Panc1 (cell line): ENCODE measurements around the gene STRADA. TPM values are rescaled to one million over a fixed set of nuclear protein-coding genes. Genes with fewer than 3 reads are reported as not detected.

ENCODE experiments used
- ATAC-seq: fragments of 200-7000 bp; cut with Tn5 transposase; 2 replicates; pipeline ENCODE4 v1.9.1; 2020; ENCODE audit warnings: mild to moderate bottlenecking, moderate library complexity
- BruUV-seq: library from RNA; stranded (reverse); fragments of 400-500 nt; replicated peaks from 2 replicates; lab custom pipeline; 2021; lab: Mats Ljungman, UMichigan
- CTCF ChIA-PET: fragments of 300-600 bp; sonication (Branson Sonifier 250); formaldehyde crosslinking; loops from one replicate; lab custom pipeline; 2022; ENCODE audit warnings: antibody characterized with exemption; lab: Charles Lee
- POLR2A ChIA-PET: fragments of 300-600 bp; sonication (Branson Sonifier 250); formaldehyde crosslinking; loops from one replicate; lab custom pipeline; 2022; ENCODE audit warnings: antibody characterized with exemption; lab: Charles Lee
- DNase-seq: peaks from one replicate; pipeline ENCODE4 v3.0.0-alpha.2; 2010; ENCODE audit warnings: low read depth, low spot score
- H3K27ac ChIP-seq: 2 replicates; pipeline ENCODE4 v1.5.1; 2011; ENCODE audit warnings: mild to moderate bottlenecking, low read length, inconsistent platforms
- H3K27me3 ChIP-seq: fragments of 200-500 bp; sonication (Bioruptor generic); 2 replicates; pipeline ENCODE4 v1.6.0; 2014; ENCODE audit warnings: low read length, inconsistent platforms; ENCODE audit not compliant: control insufficient read depth, insufficient read depth
- H3K36me3 ChIP-seq: fragments of 200-500 bp; sonication (Bioruptor generic); 2 replicates; pipeline ENCODE4 v1.5.1; 2014; ENCODE audit warnings: inconsistent platforms, mild to moderate bottlenecking, low read length, moderate library complexity; ENCODE audit not compliant: control insufficient read depth, insufficient read depth
- H3K4me1 ChIP-seq: 2 replicates; pipeline ENCODE4 v1.5.1; 2011; ENCODE audit warnings: inconsistent platforms, mild to moderate bottlenecking, low read length, moderate library complexity; ENCODE audit not compliant: control insufficient read depth, insufficient read depth
- H3K4me3 ChIP-seq, 2 experiments: 2 replicates each; pipeline ENCODE4 v1.5.1; 2011 to 2012; ENCODE audit warnings: low read depth in 2 of 2, low read length in 2 of 2, mild to moderate bottlenecking in 2 of 2, inconsistent platforms in 1 of 2, moderate library complexity in 1 of 2
- H3K9me3 ChIP-seq: fragments of 200-500 bp; sonication (Bioruptor generic); 2 replicates; pipeline ENCODE4 v1.5.1; 2014; ENCODE audit warnings: low read depth, mild to moderate bottlenecking, inconsistent platforms, low read length, moderate library complexity; ENCODE audit not compliant: control insufficient read depth, insufficient read depth
- CTCF ChIP-seq: fragments of 450-650 bp; IDR thresholded peaks from 2 replicates; pipeline ENCODE4 v1.5.1; 2017; ENCODE audit warnings: mild to moderate bottlenecking
- POLR2AphosphoS5 ChIP-seq: IDR thresholded peaks from 2 replicates; pipeline ENCODE4 v1.6.1; 2012; ENCODE audit warnings: mild to moderate bottlenecking, low read depth, low read length, moderate library complexity
- SIN3A ChIP-seq: IDR thresholded peaks from 2 replicates; pipeline ENCODE4 v1.6.1; 2012; ENCODE audit warnings: low read depth, mild to moderate bottlenecking, low read length, moderate library complexity, borderline replicate concordance; ENCODE audit not compliant: insufficient read depth
- TCF7L2 ChIP-seq: IDR thresholded peaks from 2 replicates; pipeline ENCODE4 v1.6.1; 2011; ENCODE audit warnings: mild to moderate bottlenecking, low read depth, low read length, inconsistent platforms
- in situ Hi-C: cut with HindIII; loops from 2 replicates; pipeline ENCODE4 v1.10.0; 2016; ENCODE audit warnings: low sequenced_read_pairs, low pct_unique_long_range_greater_than_20kb
- intact Hi-C: fragments of 100-400 bp; cut with micrococcal nuclease; formaldehyde crosslinking; loops from one replicate; pipeline ENCODE4 v1.10.0; 2022; ENCODE audit not compliant: unreplicated experiment
- total RNA-seq: library from RNA; stranded (reverse); gene quantifications from one replicate; pipeline ENCODE4 v1.2.1, GENCODE V29; 2021; ENCODE audit not compliant: unreplicated experiment
- TF ChIP-seq, protein P1 (sequence below), 2 experiments: IDR thresholded peaks; 2 replicates each; pipeline ENCODE4 v1.6.1; 2011 to 2012; ENCODE audit warnings: low read depth in 2 of 2, control low read depth in 1 of 2, low read length in 1 of 2, mild to moderate bottlenecking in 1 of 2, moderate library complexity in 1 of 2; ENCODE audit not compliant: insufficient read depth in 1 of 2

STRADA gene
- total RNA-seq, 1 experiment from 2014 or later = 26.0 TPM

- Histone ChIP-seq H3K36me3 (no peaks in the 10 kb centered on the region; the same call in 1 of the 2 replicates), H3K9me3 (no peaks in the 10 kb centered on the region), H3K27me3 (no peaks in the 10 kb centered on the region), H3K27ac (no peak overlapping the region), H3K4me1 (no peaks in the 10 kb centered on the region), H3K4me3 (no peak overlapping the region)
- CTCF ChIA-PET = no interaction called here
- intact Hi-C loops = no loop called here
- in situ Hi-C loops = no loop called here
- DNase-seq = no peak
- TF ChIP-seq CTCF (no peak), TCF7L2 (no peak), POLR2AphosphoS5 (no peak), SIN3A (no peak)
- TF ChIP-seq, protein P1, sequence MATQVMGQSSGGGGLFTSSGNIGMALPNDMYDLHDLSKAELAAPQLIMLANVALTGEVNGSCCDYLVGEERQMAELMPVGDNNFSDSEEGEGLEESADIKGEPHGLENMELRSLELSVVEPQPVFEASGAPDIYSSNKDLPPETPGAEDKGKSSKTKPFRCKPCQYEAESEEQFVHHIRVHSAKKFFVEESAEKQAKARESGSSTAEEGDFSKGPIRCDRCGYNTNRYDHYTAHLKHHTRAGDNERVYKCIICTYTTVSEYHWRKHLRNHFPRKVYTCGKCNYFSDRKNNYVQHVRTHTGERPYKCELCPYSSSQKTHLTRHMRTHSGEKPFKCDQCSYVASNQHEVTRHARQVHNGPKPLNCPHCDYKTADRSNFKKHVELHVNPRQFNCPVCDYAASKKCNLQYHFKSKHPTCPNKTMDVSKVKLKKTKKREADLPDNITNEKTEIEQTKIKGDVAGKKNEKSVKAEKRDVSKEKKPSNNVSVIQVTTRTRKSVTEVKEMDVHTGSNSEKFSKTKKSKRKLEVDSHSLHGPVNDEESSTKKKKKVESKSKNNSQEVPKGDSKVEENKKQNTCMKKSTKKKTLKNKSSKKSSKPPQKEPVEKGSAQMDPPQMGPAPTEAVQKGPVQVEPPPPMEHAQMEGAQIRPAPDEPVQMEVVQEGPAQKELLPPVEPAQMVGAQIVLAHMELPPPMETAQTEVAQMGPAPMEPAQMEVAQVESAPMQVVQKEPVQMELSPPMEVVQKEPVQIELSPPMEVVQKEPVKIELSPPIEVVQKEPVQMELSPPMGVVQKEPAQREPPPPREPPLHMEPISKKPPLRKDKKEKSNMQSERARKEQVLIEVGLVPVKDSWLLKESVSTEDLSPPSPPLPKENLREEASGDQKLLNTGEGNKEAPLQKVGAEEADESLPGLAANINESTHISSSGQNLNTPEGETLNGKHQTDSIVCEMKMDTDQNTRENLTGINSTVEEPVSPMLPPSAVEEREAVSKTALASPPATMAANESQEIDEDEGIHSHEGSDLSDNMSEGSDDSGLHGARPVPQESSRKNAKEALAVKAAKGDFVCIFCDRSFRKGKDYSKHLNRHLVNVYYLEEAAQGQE (IDR thresholded peaks at IDR 0.05; ENCODE audit: insufficient read depth in 1 of 2, low read depth in 2 of 2, low read length in 1 of 2) = no peak
- no peak for ATAC-seq
- POLR2A ChIA-PET = no interaction called here
- no TSS peak for BruUV-seq
Observed at GRCh38 chr17:63707151-63707550, 34.4 kb downstream of the STRADA start.

- in situ Hi-C loops (no loop called here), intact Hi-C loops (no loop called here)
- BruUV-seq = no TSS peak
- Histone ChIP-seq H3K4me3 (no peak overlapping the region), H3K9me3 (no peaks in the 10 kb centered on the region), H3K27me3 (no peaks in the 10 kb centered on the region), H3K4me1 (no peaks in the 10 kb centered on the region), H3K36me3 (no peaks in the 10 kb centered on the region; the same call in 1 of the 2 replicates), H3K27ac (no peak overlapping the region)
- DNase-seq = no peak
- TF ChIP-seq CTCF (no peak), POLR2AphosphoS5 (no peak), TCF7L2 (no peak), SIN3A (no peak)
- TF ChIP-seq, protein P1 (IDR thresholded peaks at IDR 0.05; ENCODE audit: insufficient read depth in 1 of 2, low read depth in 2 of 2, low read length in 1 of 2) = no peak
- POLR2A ChIA-PET = no interaction called here
- CTCF ChIA-PET = no interaction called here
- no peak for ATAC-seq
Observed at GRCh38 chr17:63706336-63707082, 35.1 kb downstream of the STRADA start.
